HG03139 (cell line): ENCODE measurements around the gene GPR151.
"Not testable (repeated sequence)": the region's sequence is repeated elsewhere in the genome, so short reads cannot be mapped to it uniquely, and the experiment has no call there.

Experiments used
- ATAC-seq: cut with Tn5 transposase; IDR thresholded peaks from one replicate; pipeline ENCODE4 v1.9.1; 2021; ENCODE audit not compliant: unreplicated experiment

GPR151 gene

GRCh38 chr5:146516151-146516475 is at the start of gene GPR151:
GPR151 (minus strand) TSS chr5:146516190; CDS start chr5:146516113, 77 bp downstream.
- no peak for ATAC-seq

GRCh38 chr5:146564007-146564762 is 48.2 kb upstream of the GPR151 start:
- no peak for ATAC-seq

- no peak for ATAC-seq
Observed at GRCh38 chr5:146562461-146562860, 46.5 kb upstream of the GPR151 start.

- no peak for ATAC-seq
Observed at GRCh38 chr5:146561711-146562110, 45.7 kb upstream of the GPR151 start.

- no peak for ATAC-seq
Observed at GRCh38 chr5:146560205-146560812, 44.3 kb upstream of the GPR151 start.

GRCh38 chr5:146556884-146557283 is 40.9 kb upstream of the GPR151 start:
- not testable (repeated sequence) for ATAC-seq

GRCh38 chr5:146553446-146553845 is 37.5 kb upstream of the GPR151 start:
- no peak for ATAC-seq

GRCh38 chr5:146549615-146550014 is 33.6 kb upstream of the GPR151 start:
- ATAC-seq: no peak

GRCh38 chr5:146548781-146549449 is 32.9 kb upstream of the GPR151 start:
- ATAC-seq: no peak

GRCh38 chr5:146544232-146544631 is 28.2 kb upstream of the GPR151 start:
- no peak for ATAC-seq

GRCh38 chr5:146541958-146542849 is 26.2 kb upstream of the GPR151 start:
- peak; percentile 91 for ATAC-seq

GRCh38 chr5:146540414-146540813 is 24.4 kb upstream of the GPR151 start:
- ATAC-seq: no peak

- no peak for ATAC-seq
Observed at GRCh38 chr5:146539973-146540372, 24.0 kb upstream of the GPR151 start.

- no peak for ATAC-seq
Observed at GRCh38 chr5:146538432-146538831, 22.4 kb upstream of the GPR151 start.

GRCh38 chr5:146533882-146534281 is 17.9 kb upstream of the GPR151 start:
- no peak for ATAC-seq

- peak; percentile 91 for ATAC-seq
Observed at GRCh38 chr5:146533260-146533857, 17.4 kb upstream of the GPR151 start.

GRCh38 chr5:146529984-146530383 is 14.0 kb upstream of the GPR151 start:
- ATAC-seq: no peak

- ATAC-seq: no peak
Observed at GRCh38 chr5:146528236-146528635, 12.2 kb upstream of the GPR151 start.

- no peak for ATAC-seq
Observed at GRCh38 chr5:146527785-146528184, 11.8 kb upstream of the GPR151 start.

GRCh38 chr5:146523698-146524097 is 7.7 kb upstream of the GPR151 start:
- ATAC-seq: no peak
